Eye (tissue), 1 donor: Measurements from ENCODE around the gene SUSD2.
"Not testable (repeated sequence)": the region's sequence is repeated elsewhere in the genome, so short reads cannot be mapped to it uniquely, and the experiment has no call there.

Experiments
- DNase-seq: peaks from one replicate; pipeline ENCODE4 v3.0.0-alpha.2; 2015

SUSD2 gene

DNA sequence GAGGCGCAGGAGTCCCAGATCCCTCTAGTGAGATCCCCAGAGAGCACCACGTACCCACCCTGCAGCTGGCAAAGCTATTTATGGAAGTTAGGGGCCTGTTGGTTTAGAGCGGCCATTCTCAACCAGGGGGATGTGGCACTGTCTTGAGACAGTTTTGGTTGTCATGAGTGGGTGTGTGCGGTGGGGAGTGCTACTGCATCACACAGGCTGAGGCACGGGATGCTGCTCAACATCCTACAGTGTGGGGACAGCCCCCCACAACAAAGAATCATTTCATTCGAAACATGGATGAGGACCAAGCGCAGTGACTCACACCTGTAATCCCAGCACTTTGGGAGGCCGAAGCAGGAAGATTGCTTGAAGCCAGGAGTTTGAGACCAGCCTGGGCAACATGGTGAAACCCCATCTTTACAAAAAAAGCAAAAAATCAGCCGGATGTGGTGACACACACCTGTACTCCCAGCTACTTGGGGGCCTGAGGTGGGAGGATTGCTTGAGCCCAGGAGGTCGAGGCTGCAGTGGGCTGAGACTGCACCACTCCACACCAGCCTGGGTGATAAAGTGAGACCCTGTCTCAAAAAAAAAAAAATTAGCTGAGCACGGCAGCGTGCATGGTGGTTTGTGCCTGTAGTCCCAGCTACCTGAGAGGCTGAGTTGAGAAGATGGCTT lies 35.4 kb downstream of the SUSD2 start:
- no peak for DNase-seq

- no peak for DNase-seq
Observed at GRCh38 chr22:24217384-24217783, 36.1 kb downstream of the SUSD2 start.

GRCh38 chr22:24219750-24220149 lies 38.5 kb downstream of the SUSD2 start:
- DNase-seq, result no peak

DNA sequence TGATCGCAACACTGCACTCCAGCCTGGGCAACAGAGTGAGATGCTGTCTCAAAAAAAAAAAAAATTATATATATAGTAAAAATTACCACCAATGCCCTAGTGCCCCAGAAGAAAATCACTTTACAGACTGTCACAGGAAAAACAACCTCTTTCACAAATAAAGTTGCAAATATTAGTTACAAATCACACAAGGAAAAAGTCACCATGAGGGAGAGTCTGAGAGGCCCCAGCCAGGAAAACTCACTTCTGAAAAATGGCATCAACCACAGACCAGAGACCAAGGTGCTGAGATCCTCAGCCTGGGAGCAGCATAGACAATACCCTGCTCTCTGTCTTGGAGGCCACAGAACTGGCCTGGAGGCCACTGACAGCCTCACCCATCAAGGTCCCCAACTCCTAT lies 43.2 kb downstream of the SUSD2 start:
- no peak for DNase-seq

GRCh38 chr22:24225044-24225601 lies 43.8 kb downstream of the SUSD2 start:
- no peak for DNase-seq

DNA sequence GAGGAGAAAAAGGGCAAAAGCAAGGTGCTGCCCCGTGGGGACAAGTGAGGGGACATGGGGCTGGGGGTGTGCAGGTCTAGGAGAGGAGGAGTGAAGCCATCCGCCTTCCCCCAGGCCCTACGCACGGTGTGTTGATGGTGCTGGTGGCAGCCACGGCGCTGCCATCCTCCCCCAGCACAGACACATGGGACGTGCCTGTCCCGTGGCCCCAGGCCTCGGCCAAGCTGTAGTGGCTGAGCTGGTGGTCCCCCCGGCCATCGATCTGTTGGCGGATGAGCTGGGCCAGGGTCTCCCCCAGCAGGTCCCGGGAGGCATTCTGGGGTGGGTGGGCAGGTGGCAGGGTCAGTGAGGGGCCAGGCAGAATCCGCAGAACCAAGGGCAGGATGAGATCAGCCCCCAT lies 44.7 kb downstream of the SUSD2 start:
- no peak for DNase-seq

DNA sequence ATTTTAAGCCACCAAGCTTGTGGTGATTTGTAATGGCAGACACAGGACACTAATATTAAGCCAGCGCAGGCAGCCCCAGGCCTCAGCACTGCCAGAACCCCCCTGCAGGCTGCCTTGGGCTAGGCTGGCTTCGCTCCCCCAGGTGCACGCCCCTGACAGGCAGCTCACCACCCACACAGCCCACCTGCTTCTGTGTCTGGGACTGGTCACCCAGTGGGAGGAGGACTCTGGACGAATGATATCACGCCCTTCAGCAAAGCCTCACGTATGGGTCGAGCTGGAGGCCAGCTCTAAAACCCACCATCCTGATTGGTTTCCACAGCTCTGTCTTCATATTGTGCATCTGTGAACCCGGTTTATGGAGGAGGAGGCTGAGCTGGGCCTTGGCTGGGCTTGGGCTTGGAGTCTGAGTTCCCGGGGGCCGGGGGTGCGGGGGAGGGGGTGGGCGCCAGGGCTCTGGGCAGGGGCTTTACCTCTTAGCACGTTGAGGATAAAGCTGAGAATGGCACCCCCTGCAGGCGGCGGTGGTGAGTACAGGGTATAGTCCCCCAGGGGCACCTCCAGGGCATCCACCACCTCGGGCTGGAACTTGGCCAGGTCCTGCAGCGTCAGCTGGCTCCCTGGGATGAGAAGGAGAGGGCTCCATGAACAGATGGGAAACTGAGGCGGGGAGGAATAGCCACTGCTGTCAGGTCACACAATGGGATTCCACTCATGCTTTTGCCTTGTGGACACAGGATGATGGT lies 49.8 kb downstream of the SUSD2 start:
- no peak for DNase-seq

DNA sequence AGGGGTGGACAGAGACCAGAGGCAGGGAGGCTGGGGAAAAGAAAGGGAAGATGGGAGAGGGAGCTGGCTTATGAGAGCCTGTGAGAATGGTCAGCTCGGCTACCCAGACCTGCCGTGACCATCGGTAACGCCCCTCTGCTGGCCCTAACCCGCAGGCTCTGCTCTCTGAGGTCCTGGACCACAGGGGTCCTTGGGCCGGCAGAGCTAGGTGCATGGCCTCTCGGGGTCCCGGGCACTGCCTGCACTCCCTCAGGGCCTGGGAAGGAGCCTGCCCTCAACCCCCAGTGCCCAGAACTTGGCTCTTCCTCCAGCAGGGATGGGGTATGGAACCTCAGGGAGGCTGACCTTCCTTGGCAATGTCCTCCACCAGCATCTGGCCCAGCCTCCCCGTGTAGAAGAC lies 50.4 kb downstream of the SUSD2 start:
- DNase-seq, result no peak

- no peak for DNase-seq
Observed at GRCh38 chr22:24232124-24232523, 50.8 kb downstream of the SUSD2 start.

GRCh38 chr22:24232725-24233124 lies 51.4 kb downstream of the SUSD2 start:
- no peak for DNase-seq

- DNase-seq, result no peak
Observed at GRCh38 chr22:24233235-24233634, 51.9 kb downstream of the SUSD2 start.

GRCh38 chr22:24233816-24234215 lies 52.5 kb downstream of the SUSD2 start:
- no peak for DNase-seq

GRCh38 chr22:24235315-24235714 lies 54.0 kb downstream of the SUSD2 start:
- DNase-seq, result no peak

DNA sequence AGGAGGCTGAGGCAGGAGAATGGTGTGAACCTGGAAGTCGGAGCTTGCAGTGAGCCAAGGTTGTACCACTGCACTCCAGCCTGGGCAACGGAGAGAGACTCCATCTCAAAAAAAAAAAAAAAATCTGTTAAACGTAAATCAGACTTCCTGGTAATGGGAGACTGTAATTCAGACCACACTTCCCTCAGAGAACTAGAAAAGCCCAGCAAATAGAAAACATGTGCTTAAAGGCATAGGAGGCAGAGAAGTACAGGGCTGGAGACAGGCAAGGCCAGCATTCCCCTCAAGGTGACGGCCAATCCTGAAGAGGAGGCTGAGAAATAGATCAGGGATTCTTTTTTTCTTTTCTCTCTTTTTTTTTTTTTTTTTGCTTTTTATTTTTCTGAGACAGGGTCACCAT lies 55.4 kb downstream of the SUSD2 start:
- peak; percentile 18 for DNase-seq

DNA sequence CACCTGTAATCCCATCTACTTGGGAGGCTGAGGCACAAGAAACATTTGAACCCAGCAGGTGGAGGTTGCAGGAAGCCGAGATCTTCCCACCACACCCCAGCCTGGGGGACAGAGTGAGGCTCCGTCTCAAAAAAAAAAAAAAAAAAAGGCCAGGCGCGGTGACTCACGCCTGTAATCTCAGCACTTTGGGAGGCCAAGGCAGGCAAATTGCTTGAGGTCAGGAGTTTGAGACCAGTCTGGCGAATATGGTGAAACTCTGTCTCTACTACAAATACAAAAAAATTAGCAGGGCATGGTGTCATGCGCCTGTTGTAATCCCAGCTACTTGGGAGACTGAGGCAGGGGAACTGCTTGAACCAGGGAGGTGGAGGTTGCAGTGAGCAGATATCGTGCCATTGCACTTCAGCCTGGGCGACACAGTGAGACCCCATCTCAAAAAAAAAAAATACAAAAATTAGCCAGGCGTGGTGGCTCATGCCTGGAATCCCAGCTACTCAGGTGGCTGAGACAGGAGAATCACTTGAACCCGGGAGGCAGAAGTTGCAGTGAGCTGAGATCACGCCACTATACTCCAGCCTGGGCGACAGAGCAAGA lies 56.9 kb downstream of the SUSD2 start:
- DNase-seq, result not testable (repeated sequence)
